NCI-H1930 (cell line): ENCODE measurements around the gene MALSU1.
"Not testable (repeated sequence)": the region's sequence is repeated elsewhere in the genome, so short reads cannot be mapped to it uniquely, and the experiment has no call there.

Experiments
- DNase-seq, 2 experiments: peaks; one replicate each; lab custom pipeline; 2025; lab: John Stamatoyannopoulos, UW

Gene MALSU1

DNA sequence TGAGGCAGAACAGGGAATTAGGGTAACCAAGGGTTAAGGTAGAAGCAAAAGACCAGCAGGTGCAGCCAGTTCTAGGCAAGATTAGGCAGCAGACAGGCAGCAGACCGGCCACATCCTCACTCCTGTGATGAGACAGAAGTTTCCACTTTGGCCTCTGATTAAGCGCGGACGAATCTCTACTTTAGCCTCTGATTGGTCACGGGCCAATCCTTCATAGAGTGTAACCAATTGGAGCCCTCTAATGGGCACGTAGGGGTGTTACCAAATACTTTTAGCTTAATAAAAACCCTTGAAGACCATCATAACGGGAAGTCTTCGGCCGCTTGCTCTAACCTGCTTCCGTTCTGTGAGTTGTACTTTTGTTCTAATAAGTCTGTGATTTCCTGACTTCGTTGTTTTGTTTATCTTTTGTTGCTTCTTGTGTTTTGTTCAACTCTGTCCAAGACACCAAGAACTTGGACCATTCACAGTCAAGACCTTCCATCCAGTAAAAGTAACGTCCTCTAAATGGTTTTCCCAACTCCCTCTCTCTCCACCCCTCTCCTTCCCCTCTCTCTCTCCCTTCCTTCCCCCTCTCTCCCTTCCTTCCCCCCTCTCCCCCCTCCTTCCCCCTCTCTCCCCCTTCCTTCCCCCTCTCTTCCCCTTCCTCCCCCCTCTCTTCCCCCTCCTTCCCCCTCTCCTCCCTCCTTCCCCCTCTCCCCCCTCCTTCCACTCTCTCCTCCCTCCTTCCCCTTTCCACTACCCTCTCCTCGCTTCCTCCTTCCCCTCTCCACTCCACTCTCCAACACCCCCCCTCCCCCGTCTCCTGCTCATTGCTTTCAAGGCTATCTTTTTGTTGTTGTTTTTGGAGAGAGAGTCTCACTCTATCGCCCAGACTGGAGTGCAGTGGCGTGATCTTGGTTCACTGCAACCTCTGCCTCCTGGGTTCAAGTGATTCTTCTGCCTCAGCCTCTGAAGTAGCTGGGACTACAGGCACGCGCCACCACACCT is 13.2 kb upstream of the MALSU1 start:
- no peak for DNase-seq

DNA sequence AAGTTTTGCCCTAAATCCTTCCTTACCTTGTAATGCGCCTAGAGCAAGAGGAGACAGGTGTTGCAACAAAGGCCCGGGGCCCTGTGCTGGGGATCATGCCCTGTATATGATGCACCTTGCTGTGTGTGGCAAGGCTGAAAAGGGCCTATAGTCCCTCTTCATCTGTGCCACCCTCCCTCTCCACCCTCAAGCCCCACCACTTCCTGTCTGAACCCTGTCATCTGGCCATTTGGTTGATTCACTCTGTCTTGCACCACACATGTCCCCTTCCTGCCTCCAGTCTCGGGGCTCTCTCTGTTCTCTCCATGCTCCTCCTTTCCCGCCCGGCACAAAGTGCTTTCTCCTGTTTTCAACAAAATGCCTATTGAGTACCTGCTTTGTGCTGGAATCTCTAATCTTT is 11.5 kb upstream of the MALSU1 start:
- no peak for DNase-seq

DNA sequence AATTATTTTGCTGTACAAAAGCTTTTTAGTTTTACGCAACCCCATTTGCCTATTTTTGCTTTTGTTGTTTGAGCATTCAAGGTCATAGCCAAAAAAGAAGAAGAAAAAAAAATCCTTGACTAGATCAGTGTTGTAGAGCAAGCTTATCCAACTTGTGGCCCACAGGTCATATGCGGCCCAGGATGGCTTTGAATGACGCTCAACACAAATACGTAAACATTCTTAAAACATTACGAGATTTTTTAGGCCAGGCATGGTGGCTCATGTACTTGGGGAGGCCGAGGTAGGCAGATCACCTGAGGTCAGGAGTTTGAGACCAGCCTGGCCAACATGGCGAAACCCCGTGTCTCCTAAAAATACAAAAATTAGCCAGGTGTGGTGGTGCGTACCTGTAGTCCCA is 8.1 kb upstream of the MALSU1 start:
- no peak for DNase-seq

DNA sequence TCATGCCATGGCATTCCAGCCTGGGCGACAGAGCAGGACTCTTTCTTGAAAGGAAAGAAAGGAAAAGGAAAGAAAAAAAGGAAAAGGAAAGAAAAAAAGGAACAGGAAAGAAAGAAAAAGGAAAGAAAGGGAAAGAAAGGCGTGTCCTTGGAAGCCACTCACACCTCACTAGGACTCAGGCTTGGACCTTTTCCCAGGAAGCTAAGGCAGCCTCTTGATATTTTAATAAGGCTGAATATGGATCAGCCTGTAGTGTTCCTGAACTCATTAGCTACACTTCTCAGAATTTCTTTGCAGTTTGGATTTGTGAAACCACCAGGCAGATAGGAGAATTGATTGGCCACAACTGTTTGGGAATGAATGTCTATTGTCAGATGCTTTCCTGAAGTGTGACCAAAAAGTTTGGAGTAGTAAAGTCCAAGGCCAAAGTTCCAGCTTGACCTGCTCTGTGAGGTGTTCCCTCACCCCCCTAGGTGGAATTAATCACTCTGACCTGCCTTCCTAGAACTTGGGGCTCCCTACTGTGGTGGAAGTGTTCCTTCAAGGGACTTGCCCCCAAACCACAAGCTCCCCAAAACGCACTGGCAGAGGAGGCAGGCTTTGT is 7.1 kb upstream of the MALSU1 start:
- no peak for DNase-seq

DNA sequence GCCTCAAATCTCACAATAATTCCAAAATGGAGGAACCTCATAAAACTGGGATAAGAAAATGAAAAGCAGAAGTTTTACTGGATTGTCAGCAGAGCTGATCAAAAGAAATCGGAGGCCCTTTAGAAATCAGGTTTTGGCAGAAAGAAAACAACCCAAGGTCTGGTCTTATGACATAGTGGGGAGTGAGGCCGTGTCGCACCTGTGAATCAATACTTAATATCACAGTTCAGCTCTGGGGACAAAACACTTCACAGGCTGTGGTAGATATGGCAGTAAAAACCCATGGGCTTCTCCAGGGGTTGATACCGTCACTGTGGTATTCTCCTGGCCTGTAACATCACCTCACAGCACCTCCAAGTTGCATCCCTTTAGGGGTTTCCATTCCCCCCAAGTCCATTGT is 6.5 kb upstream of the MALSU1 start:
- DNase-seq: no peak

DNA sequence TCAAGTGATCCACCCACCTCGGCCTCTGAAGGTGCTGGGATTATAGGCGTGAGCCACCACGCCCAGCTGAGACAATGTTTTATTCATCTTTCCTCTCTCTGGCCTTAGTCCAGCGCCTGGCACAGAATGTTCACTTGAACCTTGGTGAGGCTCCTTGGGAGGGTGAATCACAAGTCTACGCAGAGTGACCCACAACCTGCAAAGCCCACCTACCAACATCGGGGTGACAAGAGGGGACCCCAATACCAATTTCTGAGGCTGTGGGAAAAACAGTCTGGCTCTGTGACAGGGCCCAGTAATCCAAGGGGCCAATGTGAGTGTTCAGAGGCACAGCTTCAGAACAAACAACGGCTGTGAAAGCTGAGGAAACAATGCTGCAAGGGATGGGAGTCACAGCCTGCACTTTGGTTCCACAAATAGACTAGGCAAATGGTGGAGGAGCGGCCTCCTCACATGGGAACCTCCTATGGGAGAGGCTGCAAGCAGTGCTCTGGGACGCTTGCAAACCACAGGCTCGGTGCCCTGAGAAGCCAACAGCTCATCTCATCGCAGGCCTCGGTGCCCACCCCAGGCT is 5.6 kb upstream of the MALSU1 start:
- no peak for DNase-seq

DNA sequence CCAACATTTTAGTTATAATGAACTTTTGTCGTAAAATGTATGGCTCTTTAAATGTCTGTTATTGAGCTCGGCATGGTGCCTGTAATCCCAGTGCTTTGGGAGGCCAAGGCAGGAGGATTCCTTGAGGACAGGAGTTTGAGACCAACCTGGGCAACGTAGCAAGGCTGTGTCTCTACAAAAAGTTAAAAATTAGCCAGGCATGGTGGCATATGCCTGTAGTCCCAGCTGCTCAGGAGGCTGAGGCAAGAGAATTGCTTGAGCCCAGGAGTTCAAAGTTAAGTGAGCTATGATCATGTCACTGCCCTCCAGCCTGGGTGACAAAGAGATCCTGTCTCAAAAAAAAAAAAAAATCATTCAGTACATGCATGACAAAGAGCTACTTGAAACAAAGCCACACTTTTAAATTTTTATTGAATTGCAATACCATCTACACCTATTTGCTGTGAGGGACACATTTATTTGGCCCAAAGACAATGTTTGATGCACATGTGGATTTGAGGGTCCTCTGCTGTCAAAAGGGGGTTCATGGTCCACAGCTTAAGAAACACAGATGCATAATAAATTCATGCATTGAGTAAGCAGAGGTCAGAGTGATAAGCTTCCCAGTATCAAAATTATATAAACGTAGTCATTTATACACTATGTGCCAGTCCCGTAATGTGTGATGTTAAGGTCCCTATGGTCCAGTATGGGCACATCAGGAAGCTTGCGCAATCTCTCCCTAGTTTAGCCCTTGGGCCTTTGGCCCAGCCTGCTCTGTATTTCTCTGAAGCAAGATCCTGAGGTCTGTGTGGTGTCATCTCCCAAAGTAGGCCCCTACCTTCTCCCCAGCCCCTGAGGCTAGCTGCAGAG is 4.4 kb upstream of the MALSU1 start:
- DNase-seq: no peak

DNA sequence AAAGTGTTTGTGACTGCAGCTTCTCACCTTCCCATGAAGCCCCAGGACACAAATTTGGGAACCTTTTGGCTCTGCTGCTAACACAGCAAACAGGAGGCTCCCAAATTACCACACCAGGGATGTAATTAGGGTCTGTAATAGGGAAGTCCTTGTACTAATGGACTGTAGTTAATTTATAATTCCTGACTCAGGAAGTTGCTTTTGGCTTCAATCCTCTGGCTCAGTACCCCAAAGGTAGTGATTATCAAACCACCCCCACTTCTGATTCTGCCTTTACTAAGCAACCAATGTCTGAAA is 3.8 kb upstream of the MALSU1 start:
- DNase-seq: no peak

DNA sequence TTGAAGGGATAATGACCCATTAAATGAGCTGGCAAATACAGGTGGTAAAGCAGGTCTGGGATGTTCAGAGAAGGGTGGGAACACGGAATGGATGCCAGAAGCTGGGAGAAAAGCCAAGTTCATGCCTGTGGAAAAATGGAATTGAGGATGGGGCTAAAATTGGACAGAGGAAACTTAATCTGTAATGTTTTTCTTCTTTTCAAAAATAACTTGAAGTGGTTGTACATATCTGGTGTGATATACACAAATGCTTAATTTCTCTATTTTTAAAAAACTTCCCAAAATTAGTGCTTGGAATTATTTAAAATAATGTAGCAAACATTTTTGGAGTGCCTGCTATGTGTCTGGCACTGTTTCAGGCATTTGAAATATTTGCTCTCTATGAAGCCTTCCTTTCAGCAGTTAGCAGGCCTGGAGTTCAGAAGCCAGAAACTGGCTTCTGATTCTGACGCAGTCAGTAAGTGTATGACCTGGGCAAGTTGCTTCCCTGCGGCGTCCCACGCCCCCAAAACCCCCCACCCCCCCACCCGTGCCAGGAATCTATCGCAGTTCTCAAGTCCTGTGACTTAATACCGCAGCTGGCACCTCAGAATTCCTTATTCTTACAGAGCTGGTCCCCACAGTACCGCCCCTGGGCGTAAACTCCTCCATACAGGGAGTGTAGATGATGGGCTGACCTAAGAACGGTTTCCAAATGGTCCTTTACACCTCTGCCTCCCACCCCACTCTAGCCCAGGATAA is 828 bp upstream of the MALSU1 start:
- no peak for DNase-seq

DNA sequence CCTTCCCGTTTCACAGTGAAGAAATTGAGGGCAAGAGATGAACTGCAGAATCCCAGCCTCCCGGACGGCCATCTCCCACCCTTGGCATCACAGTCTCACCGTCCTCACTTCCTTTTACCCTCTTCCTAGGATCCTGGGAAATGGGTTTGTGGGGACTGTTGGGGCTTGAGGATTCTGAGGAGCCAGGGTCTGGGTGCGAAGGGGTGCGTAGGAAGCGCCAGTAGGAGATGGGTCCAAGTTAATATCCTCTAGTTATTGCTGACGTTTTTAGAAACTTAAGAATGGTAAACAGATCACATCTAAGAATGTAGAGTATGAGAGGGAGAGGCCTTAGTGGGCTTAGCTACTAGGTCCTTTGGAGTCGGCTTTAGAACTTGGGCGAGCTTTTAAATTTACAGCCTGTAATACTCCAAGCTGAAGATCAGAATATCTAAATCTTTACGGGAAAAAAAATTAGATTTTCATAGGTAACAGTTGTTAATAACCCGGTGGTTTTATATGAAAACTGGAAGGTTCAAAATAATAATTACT is 696 bp downstream of the MALSU1 start:
- DNase-seq: no peak

DNA sequence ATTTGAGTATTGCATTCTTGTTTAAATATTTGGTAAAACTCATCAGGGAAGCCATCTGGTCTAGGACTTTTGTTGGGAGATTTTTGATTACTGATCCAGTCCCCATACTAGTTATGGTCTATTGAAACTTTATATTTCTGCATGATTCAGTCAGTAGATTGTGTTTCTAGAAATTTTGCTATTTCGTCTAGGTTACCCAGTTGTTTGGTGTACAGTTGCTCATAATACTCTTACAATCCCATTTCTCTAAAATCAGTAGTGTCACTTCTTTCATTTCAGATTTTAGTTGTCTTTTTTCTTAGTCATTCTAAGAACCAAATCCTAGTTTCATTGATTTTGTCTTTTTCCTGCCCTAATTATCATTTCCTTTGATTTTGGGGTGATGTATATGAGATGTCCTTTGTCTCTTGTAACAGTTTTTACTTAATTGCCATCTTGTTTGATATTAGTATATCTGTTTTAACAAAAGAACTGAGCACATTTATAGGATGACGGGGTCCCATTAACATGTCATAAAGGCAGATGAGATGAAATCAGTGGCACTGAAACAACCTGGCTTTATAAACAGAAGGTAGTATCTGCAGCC is 7.9 kb downstream of the MALSU1 start:
- no peak for DNase-seq

DNA sequence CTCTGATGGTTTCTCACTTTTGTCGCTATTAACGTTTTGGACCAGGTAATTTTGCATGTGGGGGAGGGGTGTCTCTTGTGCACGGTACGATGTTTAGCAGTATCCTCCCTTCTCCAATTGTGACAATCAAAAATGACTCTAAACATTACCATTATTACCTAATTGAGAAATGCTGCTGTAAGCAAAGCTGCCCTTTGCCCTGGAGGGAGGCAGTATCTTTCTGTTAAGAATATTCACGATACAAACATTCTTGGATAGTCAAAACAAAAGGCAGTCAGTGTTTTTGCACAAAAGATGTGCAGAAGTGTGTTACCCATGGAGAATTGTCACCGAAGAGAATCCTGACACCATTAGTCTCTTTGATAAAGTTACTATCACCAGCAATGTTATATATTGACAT is 9.6 kb downstream of the MALSU1 start:
- DNase-seq: no peak

DNA sequence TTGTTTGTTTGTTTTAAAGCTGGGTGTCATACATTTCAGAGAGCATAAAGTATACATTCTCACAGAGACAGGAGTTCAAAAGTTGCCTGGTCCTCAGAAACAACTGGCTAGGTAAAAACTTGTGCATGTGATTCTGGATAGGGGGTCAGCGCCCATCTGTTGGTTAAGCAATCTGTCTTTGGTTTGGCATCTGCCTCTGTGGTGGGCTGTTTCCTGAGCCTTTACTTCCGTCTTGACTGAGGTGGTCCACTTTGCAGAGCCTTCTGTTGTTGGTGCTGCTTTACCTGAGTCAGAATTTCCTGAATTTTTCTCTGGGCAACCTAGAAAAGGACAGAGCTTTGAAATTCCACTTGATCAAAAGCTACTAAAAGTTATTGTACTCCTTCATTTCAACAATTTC is 13.0 kb downstream of the MALSU1 start:
- DNase-seq: not testable (repeated sequence)

DNA sequence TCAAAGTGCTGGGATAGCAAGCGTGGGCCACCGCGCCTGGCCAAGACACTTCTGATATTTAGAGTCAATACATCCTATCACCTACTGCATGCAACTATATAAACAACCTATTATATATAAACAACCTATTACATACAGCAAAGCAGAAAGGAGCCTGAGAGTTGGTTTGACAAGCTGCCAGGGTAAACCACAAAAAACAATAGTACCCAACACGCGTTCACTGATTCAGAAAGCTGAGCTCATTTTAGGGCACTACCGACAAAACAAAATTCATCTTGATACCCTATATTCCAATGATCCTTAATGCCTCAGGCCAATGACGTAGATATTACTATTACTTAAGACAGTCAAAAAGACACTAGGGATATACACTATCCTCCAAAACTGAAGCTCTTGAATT is 16.2 kb downstream of the MALSU1 start:
- DNase-seq: no peak

DNA sequence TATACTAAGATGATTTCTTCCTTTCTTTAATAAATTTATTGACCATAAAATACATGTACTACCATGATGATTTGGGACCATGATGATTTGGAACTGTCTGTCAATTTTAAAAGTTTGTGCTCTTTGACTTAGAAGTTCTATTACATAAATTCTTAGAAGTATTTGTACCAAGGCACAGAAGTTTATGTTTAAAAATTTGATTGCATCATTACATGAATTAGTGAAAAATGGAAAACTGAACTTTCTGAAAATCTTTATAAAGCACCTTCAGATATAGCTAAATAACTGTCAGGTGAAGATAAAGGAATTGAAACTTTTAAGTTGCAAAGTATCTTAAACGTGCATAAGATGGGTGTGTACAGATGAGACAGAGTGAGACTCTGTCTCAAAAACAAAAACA is 32.0 kb downstream of the MALSU1 start:
- no peak for DNase-seq

DNA sequence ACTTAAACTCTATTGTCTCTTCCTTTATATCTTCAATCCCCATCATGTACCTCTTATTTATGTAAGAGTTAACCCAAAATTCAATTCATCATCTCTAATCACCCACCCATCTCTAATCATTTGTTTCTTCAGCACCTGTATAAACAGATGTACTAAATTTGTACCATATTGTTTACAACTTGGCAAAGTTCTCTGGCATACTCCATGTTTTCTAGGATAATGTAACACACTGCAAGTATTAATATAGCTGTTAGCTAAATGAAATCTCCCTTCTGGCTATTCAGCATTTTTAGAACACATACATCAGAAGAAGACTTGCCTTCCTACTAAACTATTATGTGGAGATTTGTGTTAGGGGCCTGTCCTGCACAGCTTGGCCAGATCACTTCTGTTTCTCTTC is 33.1 kb downstream of the MALSU1 start:
- no peak for DNase-seq

DNA sequence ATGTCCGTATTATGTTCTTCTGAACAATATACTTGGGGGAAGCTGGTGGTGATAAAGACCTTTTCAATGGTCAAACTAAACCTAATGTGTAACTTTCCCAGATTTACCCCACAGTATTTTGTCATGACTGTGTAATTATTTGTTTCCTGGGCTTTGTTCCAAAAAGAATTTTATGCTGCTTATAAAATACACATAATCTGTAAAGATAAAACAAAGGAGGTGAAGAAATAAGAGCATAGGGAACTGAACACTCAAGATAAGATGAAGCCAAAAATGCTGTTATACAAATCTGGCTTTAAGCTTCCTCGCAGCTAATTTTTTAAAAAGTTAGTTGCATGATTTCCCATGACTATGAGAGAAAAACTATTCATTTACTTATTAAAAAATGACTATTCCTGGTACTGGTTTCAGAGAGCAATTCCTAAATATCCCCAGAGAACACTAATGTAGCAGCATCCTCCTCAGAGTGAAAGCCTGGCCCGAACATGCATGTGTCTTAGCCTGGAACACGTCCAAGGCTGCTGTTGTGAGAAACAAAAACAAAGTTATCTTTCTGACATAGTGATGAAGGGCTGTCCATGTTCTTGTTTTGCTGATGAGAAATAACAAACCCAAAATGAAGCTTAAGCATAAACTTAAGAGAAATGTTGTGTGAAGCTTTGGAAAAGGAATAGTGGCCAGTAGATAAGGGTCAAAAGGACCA is 33.9 kb downstream of the MALSU1 start:
- no peak for DNase-seq

DNA sequence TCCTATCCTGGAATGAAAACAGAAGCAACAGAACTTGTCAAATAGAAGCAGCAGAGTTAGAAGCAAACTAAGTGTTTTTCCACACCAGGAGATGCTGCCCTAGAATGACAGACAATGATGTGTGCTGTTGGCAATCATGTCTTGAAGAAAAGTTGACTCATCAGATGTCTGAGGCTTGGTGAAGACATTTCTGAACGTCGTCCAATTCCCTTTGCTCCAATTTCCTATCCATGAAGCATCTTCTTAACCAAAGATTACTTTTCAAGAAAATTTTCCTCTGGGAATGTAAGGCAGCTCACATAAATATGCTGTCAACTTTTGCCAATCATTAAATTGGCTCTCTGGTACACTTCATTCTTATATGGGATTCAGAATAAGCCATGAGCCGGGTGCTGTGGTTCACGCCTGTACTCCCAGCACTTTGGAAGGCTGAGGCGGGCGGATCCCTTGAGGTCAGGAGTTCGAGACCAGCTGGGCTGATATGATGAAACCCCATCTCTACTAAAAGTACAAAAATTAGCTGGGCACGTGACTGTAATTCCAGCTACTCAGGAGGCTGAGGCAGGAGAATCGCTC is 34.6 kb downstream of the MALSU1 start:
- DNase-seq: no peak

DNA sequence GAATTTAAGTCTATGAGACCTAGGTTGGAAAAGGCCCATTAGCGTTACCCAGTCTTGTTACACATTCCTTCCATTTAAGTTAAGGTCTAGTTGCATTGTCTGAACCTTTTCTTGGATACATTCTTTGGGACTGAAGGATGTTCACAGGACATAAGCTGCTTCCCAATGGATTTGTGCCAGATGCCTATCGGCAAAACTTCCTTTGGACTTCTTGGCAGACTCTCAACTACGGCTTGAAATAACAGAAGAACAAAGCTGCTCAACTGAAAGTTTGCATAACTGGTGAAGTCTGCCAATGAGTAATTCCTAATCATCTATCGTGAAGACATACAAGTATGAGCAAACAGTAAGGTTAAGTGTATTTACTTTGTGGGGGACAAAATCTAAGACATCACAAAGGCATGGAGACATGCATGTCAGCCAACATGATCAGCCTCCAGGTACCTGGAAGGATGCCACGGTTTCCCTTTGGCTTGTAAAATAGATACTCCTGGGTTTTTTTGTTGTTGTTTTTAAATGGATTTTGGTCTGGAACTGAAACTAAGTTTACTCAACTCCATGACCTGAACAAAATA is 35.4 kb downstream of the MALSU1 start:
- DNase-seq: no peak

DNA sequence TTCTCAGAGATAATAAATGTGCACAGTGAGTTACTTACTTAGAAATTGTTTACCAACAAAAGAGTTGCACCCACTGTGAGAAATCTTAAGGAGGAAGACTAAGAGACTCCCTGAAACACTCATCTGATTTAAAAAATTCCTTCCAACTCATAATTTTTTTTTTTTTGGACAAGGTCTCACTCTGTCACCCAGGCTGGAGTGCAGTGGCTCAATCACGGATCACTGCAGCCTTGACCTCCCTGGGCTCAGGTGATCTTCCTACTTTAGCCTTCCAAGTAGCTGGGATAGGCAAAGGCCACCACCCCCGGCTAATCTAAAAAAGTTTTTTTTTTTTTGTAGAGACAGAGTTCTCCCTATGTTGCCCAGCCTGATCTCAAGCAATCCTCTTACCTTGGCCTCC is 36.0 kb downstream of the MALSU1 start:
- DNase-seq: no peak
